OCI-LY1 (cell line): Measurements from ENCODE around the gene UQCRHL.

Source experiments
- H2AFZ ChIP-seq: fragments of 200-600 bp; sonication (generic), shearing (Covaris generic); 2 replicates; pipeline ENCODE4 v1.6.0; 2014; ENCODE audit warnings: antibody characterized with exemption, mild to moderate bottlenecking, low read length
- H3F3A ChIP-seq: fragments of 200-600 bp; sonication (generic), shearing (Covaris generic); 2 replicates; pipeline ENCODE4 v1.6.0; 2014; ENCODE audit warnings: mild to moderate bottlenecking, antibody characterized with exemption, low read length, moderate library complexity; ENCODE audit not compliant: insufficient read depth
- H3K27ac ChIP-seq: fragments of 200-600 bp; sonication (generic); 2 replicates; pipeline ENCODE4 v1.5.1; 2014; ENCODE audit warnings: low read length, mixed run types, mild to moderate bottlenecking, low read depth; ENCODE audit not compliant: poor library complexity, severe bottlenecking
- H3K27me3 ChIP-seq: fragments of 200-600 bp; sonication (generic); 2 replicates; pipeline ENCODE4 v1.6.0; 2014; ENCODE audit warnings: antibody characterized with exemption, mild to moderate bottlenecking, low read length, moderate library complexity; ENCODE audit not compliant: insufficient read depth
- H3K36me3 ChIP-seq: fragments of 200-600 bp; sonication (generic); 2 replicates; pipeline ENCODE4 v1.6.1; 2014; ENCODE audit warnings: mild to moderate bottlenecking, antibody characterized with exemption, low read length, moderate library complexity, mixed read lengths; ENCODE audit not compliant: insufficient read depth
- H3K4me1 ChIP-seq: fragments of 200-600 bp; sonication (generic); 2 replicates; pipeline ENCODE4 v1.5.1; 2014; ENCODE audit warnings: mild to moderate bottlenecking, low read length, moderate library complexity; ENCODE audit not compliant: insufficient read depth, severe bottlenecking
- H3K4me2 ChIP-seq: fragments of 200-600 bp; sonication (generic), shearing (Covaris generic); 2 replicates; pipeline ENCODE4 v1.6.1; 2014; ENCODE audit warnings: low read length
- H3K4me3 ChIP-seq: fragments of 200-600 bp; sonication (generic); 2 replicates; pipeline ENCODE4 v1.5.1; 2014; ENCODE audit warnings: low read length, low read depth, mild to moderate bottlenecking, mixed read lengths; ENCODE audit not compliant: poor library complexity, severe bottlenecking
- H3K79me2 ChIP-seq: fragments of 200-600 bp; shearing (Covaris generic); 2 replicates; pipeline ENCODE4 v1.6.1; 2016; ENCODE audit warnings: mixed run types, low read length, mixed read lengths; ENCODE audit not compliant: insufficient read depth
- H3K9ac ChIP-seq: fragments of 200-600 bp; sonication (generic), shearing (Covaris generic); 2 replicates; pipeline ENCODE4 v1.6.1; 2014; ENCODE audit warnings: mild to moderate bottlenecking, low read length, mixed read lengths
- H3K9me2 ChIP-seq: fragments of 200-600 bp; sonication (generic), shearing (Covaris generic); 2 replicates; pipeline ENCODE4 v1.6.1; 2014; ENCODE audit warnings: low read depth, mild to moderate bottlenecking, low read length, mixed read lengths
- H3K9me3 ChIP-seq: fragments of 200-600 bp; shearing (Covaris generic); 2 replicates; pipeline ENCODE4 v1.6.1; 2014; ENCODE audit warnings: low read length, mixed read lengths
- H4K20me1 ChIP-seq: fragments of 200-600 bp; sonication (generic), shearing (Covaris generic); 2 replicates; pipeline ENCODE4 v1.6.0; 2016; ENCODE audit warnings: mild to moderate bottlenecking, low read length; ENCODE audit not compliant: insufficient read depth
- CTCF ChIP-seq: fragments of 200-600 bp; sonication (generic), shearing (Covaris generic); IDR thresholded peaks from 2 replicates; pipeline ENCODE4 v1.5.1; 2017; ENCODE audit warnings: mild to moderate bottlenecking, antibody characterized with exemption, low read length, moderate library complexity, mixed read lengths
- EZH2 ChIP-seq: fragments of 200-600 bp; sonication (generic), shearing (Covaris generic); IDR thresholded peaks from 2 replicates; pipeline ENCODE4 v1.8.0; 2017; ENCODE audit warnings: borderline replicate concordance, mixed run types, mild to moderate bottlenecking, antibody characterized with exemption, low read length, moderate library complexity, mixed read lengths

The UQCRHL gene

GRCh38 chr1:15768388-15768787, 39.1 kb downstream of the UQCRHL start:
- Histone ChIP-seq H3K36me3 (no peaks in the 10 kb centered on the region), H2AFZ (no peak overlapping the region), H3F3A (no peaks in the 10 kb centered on the region), H3K4me2 (no peak overlapping the region), H3K27me3 (peaks cover 12% of the 10 kb centered on the region), H3K9me3 (no peaks in the 10 kb centered on the region), H3K9ac (no peak overlapping the region), H3K9me2 (no peaks in the 10 kb centered on the region), H3K4me3 (no peak overlapping the region), H3K4me1 (no peaks in the 10 kb centered on the region), H3K79me2 (no peaks in the 10 kb centered on the region), H3K27ac (no peak overlapping the region), H4K20me1 (no peaks in the 10 kb centered on the region)
- no peak for TF ChIP-seq EZH2
- TF ChIP-seq CTCF: no peak

GRCh38 chr1:15767941-15768340, 39.5 kb downstream of the UQCRHL start:
- H3K4me1 ChIP-seq: no peaks in the 10 kb centered on the region

GRCh38 chr1:15765495-15766194, 41.8 kb downstream of the UQCRHL start:
- H3K36me3 ChIP-seq: no peaks in the 10 kb centered on the region
- H3K9me2 ChIP-seq: no peaks in the 10 kb centered on the region
- H4K20me1 ChIP-seq: no peaks in the 10 kb centered on the region
- no peak overlapping the region for H2AFZ ChIP-seq
- no peak overlapping the region for H3K4me2 ChIP-seq
- no peak overlapping the region for H3K4me3 ChIP-seq
- no peak overlapping the region for H3K9ac ChIP-seq
- H3K79me2 ChIP-seq: no peaks in the 10 kb centered on the region
- no peaks in the 10 kb centered on the region for H3K4me1 ChIP-seq
- H3F3A ChIP-seq: no peaks in the 10 kb centered on the region
- H3K27me3 ChIP-seq: peaks cover 14% of the 10 kb centered on the region
- no peak for TF ChIP-seq EZH2
- no peak for TF ChIP-seq CTCF
- H3K27ac ChIP-seq: no peak overlapping the region
- H3K9me3 ChIP-seq: no peaks in the 10 kb centered on the region

More at GRCh38 chr1:15767941-15768340, 39.5 kb downstream of the UQCRHL start:
- Histone ChIP-seq H3K27me3 (peaks cover 12% of the 10 kb centered on the region), H3K79me2 (no peaks in the 10 kb centered on the region), H3K27ac (no peak overlapping the region), H3K9me3 (no peaks in the 10 kb centered on the region), H2AFZ (no peak overlapping the region), H3K9me2 (no peaks in the 10 kb centered on the region), H3K4me2 (no peak overlapping the region), H3K9ac (no peak overlapping the region), H3F3A (no peaks in the 10 kb centered on the region), H3K36me3 (no peaks in the 10 kb centered on the region), H4K20me1 (no peaks in the 10 kb centered on the region), H3K4me3 (no peak overlapping the region)
- no peak for TF ChIP-seq EZH2
- TF ChIP-seq CTCF: no peak
